ENCODE data around the gene SPRYD3.

Gene SPRYD3

DNA sequence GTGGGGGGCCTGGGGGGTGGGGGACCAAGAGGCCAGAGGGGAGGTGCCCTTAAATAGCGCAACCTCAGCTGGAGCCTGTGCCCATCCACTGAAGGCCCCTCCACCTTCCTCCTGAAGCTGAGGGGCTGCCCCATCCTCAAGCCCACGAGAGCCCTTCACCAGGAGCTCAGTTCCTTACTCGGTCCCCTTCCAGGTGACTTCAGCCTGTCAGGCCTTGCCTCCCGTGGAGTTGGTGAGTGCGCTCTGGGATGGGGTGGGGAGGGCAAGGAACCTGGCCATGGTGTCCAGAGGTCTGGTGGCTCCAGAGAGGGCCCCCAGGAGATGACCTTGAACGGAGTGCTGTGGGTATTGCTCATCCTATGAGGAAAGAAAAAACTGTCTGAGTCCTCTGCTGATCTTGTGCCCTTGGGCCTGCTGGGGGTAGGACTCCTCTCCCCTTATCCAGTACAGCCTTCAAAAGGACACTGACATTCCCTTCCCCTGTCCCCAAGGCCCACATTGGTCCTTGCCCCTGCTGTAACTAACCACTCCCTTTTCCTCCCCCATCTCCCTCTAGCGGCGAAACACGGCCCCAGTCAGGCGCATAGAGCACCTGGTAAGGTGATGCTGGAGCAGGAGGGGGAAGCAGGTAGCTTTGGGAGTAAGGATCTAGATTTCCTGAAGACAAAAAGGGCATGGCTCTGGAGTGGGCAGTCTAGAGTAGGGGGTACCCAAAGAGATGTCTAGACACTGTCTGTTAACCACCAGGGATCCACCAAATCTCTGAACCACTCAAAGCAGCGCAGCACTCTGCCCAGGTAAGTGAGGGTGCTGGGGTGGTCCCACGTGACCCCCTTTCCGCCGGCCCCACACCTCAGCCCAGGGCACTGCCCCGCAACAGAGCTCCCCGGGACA is 25.7 kb downstream of the SPRYD3 start:
- peak; percentile 82 for DNase-seq
- Histone ChIP-seq H3K27me3 (ENCODE audit: insufficient read depth, low read depth, severe bottlenecking) (no peaks in the 10 kb centered on the region), H3K27ac (peak overlapping the region; percentile 74), H3K36me3 (no peaks in the 10 kb centered on the region), H3K9me3 (ENCODE audit: severe bottlenecking) (no peaks in the 10 kb centered on the region), H3K4me3 (ENCODE audit: low read depth, low read length) (peak overlapping the region; percentile 56)
- TF ChIP-seq, protein P1, sequence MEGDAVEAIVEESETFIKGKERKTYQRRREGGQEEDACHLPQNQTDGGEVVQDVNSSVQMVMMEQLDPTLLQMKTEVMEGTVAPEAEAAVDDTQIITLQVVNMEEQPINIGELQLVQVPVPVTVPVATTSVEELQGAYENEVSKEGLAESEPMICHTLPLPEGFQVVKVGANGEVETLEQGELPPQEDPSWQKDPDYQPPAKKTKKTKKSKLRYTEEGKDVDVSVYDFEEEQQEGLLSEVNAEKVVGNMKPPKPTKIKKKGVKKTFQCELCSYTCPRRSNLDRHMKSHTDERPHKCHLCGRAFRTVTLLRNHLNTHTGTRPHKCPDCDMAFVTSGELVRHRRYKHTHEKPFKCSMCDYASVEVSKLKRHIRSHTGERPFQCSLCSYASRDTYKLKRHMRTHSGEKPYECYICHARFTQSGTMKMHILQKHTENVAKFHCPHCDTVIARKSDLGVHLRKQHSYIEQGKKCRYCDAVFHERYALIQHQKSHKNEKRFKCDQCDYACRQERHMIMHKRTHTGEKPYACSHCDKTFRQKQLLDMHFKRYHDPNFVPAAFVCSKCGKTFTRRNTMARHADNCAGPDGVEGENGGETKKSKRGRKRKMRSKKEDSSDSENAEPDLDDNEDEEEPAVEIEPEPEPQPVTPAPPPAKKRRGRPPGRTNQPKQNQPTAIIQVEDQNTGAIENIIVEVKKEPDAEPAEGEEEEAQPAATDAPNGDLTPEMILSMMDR (IDR thresholded peaks at IDR 0.05; ENCODE audit: low read depth, low read length) = peak; percentile 72

DNA sequence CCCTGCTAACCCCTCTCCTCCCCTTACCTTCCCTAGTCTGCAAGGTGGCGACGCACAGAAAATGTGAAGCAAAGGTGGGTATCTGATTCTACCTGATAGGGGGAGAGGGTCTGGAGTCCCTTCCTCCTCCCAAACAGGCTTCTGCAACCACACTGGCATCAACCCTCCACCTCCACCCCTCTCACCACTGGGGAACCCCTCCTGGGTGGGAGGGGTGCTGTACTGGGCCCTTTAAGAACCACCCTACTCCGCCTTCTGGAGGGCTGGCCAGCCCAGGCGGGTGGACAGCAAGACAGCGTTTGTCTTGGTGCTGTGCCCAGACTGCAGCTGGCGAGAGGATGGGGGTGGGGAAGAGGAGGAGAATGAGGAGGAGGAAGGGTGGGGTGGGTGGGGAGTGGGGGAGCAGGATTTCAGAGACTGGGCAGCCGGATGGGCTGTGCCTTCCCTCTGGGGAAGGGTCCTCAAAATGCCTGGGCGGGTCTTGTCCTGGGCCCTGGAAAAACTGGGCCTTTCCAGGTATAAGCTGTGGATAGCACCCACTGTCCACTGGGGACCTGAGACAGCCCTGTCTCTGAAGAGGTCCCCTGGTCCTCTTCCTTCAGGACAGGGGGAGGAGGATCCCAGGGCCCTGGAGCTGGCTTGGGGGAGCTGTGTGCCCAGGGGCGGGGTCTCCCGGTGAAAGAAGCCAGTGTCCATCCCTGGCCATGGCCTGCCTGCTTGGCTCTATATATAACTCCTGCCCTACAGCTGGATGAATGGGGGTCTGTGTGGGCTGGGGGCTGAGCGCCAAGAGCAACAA is 26.6 kb downstream of the SPRYD3 start:
- H3K27me3 ChIP-seq (ENCODE audit: insufficient read depth, low read depth, severe bottlenecking) = no peaks in the 10 kb centered on the region
- H3K27ac ChIP-seq = no peak overlapping the region
- no peak overlapping the region for H3K4me3 ChIP-seq (ENCODE audit: low read depth, low read length)
- no peaks in the 10 kb centered on the region for H3K9me3 ChIP-seq (ENCODE audit: severe bottlenecking)
- TF ChIP-seq, protein P1 (IDR thresholded peaks at IDR 0.05; ENCODE audit: low read depth, low read length) = no peak
- no peaks in the 10 kb centered on the region for H3K36me3 ChIP-seq
- no peak for DNase-seq

DNA sequence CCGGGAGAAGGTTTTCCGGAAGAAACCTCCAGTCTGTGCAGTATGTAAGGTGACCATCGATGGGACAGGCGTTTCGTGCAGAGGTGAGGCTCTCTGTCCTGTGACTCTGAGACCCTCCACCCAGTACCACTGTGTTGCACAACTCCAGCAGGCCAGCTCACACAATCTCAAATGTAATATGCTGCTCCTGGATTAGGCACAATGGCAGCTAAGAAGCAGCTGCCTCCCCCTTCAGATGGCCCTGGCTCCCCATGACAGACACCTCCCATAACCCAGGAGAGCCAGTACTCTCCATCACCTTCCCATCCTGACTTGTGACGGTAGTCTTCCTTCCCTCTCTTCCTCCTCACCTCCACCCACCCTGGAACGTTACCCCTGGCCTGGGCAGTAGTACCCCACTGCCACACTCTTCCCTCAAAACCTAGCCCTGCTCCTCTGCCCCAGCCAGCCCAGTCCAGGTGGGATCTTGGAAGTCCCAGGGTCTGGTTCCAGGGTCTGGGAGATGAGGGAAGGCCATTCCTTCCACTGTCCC is 27.2 kb downstream of the SPRYD3 start:
- Histone ChIP-seq H3K4me3 (ENCODE audit: low read depth, low read length) (no peak overlapping the region), H3K36me3 (no peaks in the 10 kb centered on the region), H3K27ac (no peak overlapping the region), H3K27me3 (ENCODE audit: insufficient read depth, low read depth, severe bottlenecking) (no peaks in the 10 kb centered on the region), H3K9me3 (ENCODE audit: severe bottlenecking) (no peaks in the 10 kb centered on the region)
- no peak for DNase-seq
- TF ChIP-seq, protein P1 (IDR thresholded peaks at IDR 0.05; ENCODE audit: low read depth, low read length) = no peak

DNA sequence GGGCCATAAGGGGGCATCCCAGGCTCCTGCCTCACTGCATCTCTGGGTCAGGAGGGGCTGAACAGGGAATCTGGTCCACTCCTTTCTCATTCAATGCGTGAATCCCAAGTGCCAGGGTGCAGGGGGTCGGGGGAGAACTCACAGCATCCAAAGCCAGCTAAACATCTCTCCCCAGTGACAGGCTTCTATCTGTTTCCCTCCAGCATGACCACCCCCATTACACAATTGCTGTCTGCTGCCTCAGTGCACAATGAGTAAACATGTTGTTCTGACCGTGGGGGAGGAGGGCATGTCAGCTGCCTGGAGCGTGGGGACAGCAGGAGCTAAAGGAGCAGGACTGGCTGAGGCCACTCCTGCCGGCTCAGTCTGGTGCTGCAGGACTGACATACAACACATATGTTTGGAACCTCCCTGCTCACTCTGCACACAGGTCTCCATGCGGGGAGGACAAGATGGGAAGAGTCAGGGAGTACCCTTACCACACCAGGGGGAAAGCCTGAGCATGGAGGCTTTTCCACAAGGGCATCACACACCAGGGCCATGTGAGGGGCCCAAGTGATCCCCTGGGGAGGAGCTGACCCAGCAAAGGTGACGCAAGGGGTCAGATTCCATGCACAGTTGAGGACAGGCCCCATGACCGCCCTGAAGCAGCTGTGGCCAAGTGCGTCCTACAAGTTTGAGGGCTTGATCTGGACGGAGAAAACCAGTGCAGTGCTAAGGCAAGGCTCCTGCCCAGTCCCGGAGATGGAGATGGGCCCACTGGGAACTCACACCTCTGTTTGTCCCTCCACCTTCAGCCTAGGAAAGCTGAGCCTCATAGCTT is 27.9 kb downstream of the SPRYD3 start:
- TF ChIP-seq, protein P1 (IDR thresholded peaks at IDR 0.05; ENCODE audit: low read depth, low read length) = no peak
- Histone ChIP-seq H3K27ac (no peak overlapping the region), H3K9me3 (ENCODE audit: severe bottlenecking) (no peaks in the 10 kb centered on the region), H3K4me3 (ENCODE audit: low read depth, low read length) (no peak overlapping the region), H3K36me3 (no peaks in the 10 kb centered on the region), H3K27me3 (ENCODE audit: insufficient read depth, low read depth, severe bottlenecking) (no peaks in the 10 kb centered on the region)
- DNase-seq = peak; percentile 46

DNA sequence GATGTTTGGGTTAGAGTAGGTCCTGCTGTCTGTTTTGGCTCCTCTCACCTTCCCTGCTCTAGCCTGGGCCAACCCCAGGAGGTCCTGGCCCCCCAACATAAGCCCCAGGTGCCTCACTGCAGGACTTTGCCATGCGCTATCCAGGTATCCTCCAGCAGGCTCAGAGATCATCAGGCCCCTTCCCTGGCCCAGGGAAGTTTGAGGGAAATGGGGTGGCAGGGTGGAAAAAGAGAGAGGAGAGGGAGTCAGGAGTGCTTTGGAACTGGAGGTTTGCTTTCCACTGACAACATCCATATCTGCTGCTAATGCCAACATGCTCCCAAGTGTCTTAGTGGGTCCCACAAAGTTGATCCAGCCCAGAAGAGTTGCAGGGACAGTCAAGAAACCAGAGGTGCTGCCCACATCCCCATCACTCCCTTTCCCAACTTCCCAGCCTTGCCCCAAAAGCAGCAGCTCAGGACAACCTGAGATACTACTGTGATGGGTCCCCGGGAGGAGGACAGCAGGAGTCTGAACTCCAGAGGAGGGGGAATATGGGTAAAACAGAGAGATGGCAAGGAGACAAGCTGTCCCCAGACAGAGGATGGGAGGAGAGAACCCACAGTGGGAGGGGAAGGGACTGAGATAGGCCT is 28.6 kb downstream of the SPRYD3 start:
- Histone ChIP-seq H3K27me3 (ENCODE audit: insufficient read depth, low read depth, severe bottlenecking) (no peaks in the 10 kb centered on the region), H3K27ac (peak overlapping the region; percentile 52; the same call in 1 of the 2 replicates)
- TF ChIP-seq, protein P1 (IDR thresholded peaks at IDR 0.05; ENCODE audit: low read depth, low read length) = no peak

More for the DNA sequence above, 28.6 kb downstream of the SPRYD3 start:
- no peak overlapping the region for H3K4me3 ChIP-seq (ENCODE audit: low read depth, low read length)
- no peak for DNase-seq
- no peaks in the 10 kb centered on the region for H3K9me3 ChIP-seq (ENCODE audit: severe bottlenecking)
- no peaks in the 10 kb centered on the region for H3K36me3 ChIP-seq
